ENCODE measurements around the gene ABCA12. TPM values are rescaled to one million over a fixed set of nuclear protein-coding genes. Genes with fewer than 3 reads are reported as not detected.

The ABCA12 gene
- polyA plus RNA-seq, 1 of the 3 experiments (the other 2 are of a cell fraction), result 0.07 TPM

- ChIA-PET CTCF (interaction anchor here (1.0 to 2.1 kb wide), 2 partner anchors 120 to 595 kb away, joined by 3 to 7 read pairs; no protein-coding TSS in a partner anchor), POLR2A (no interaction called here)
- TF ChIP-seq TAF1 (IDR thresholded peaks at IDR 0.05; ENCODE audit: borderline replicate concordance, low read depth, low read length), result no peak
- TF ChIP-seq EP300 (IDR thresholded peaks at IDR 0.05; ENCODE audit: borderline replicate concordance in 1 of 2, low read depth in 1 of 2, low read length in 1 of 2), result no peak
- TF ChIP-seq FOXJ3 (CRISPR knock-in tag; IDR thresholded peaks at IDR 0.05), result no peak
- TF ChIP-seq RXRA (IDR thresholded peaks at IDR 0.05; ENCODE audit: borderline replicate concordance, low read depth), result no peak
- TF ChIP-seq PBX3 (IDR thresholded peaks at IDR 0.05), result no peak
- TF ChIP-seq SIN3A (IDR thresholded peaks at IDR 0.05; ENCODE audit: borderline replicate concordance, low read depth, low read length), result no peak
- TF ChIP-seq MAX (IDR thresholded peaks at IDR 0.05; ENCODE audit: low read depth), result no peak
- TF ChIP-seq GATA2 (CRISPR knock-in tag; IDR thresholded peaks at IDR 0.05), result no peak
These were observed 11.5 kb upstream of the ABCA12 start for GRCh38 chr2:215149894-215150293.

DNA sequence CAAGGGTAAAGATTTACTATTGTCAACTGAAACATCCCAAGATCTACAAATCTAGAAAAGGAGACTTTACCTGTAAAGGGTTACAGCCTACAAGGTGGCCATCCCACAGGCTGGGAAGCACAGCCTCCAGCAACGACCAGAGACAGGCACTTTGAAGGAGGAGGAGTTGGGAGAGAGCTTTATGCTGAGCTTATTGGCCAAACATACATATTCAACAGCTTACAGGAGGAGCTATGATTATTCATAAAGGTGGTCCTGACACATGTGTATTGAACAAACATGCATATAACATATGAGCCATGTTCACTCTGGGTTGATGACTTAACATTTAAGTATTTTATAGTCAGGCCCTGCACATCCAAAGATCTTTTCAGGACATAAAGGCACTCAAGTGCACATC, 11.1 kb upstream of the ABCA12 start:
- Histone ChIP-seq H3K79me2 (ENCODE audit: insufficient read depth) (no peaks in the 10 kb centered on the region), H3K4me2 (no peak overlapping the region), H3K36me3 (replicated peaks in 1 of 2; ENCODE audit: control insufficient read depth in 1 of 2, insufficient read depth in 2 of 2, low read length in 1 of 2) (no peaks in the 10 kb centered on the region), H3K27ac (ENCODE audit: low read depth in 2 of 2, low read length in 1 of 2) (no peak overlapping the region), H3K4me1 (ENCODE audit: control insufficient read depth in 1 of 2, insufficient read depth in 2 of 2, low read depth in 1 of 2, low read length in 1 of 2) (no peaks in the 10 kb centered on the region), H3K4me3 (ENCODE audit: low read depth in 2 of 2, low read length in 1 of 2) (no peak overlapping the region), H3F3A (replicated peaks; ENCODE audit: insufficient read depth) (no peaks in the 10 kb centered on the region), H4K20me1 (ENCODE audit: insufficient read depth) (no peaks in the 10 kb centered on the region), H2AFZ (ENCODE audit: low read depth) (no peak overlapping the region), H3K9me2 (no peaks in the 10 kb centered on the region), H3K27me3 (ENCODE audit: insufficient read depth) (no peaks in the 10 kb centered on the region), H3K9ac (no peak overlapping the region), H3K9me3 (no peaks in the 10 kb centered on the region)
- no peak for TF ChIP-seq GABPA (IDR thresholded peaks at IDR 0.05; ENCODE audit: low read depth)
- TF ChIP-seq MEF2A (IDR thresholded peaks at IDR 0.05; ENCODE audit: borderline replicate concordance, low read depth), result no peak
- no peak for TF ChIP-seq POLR2AphosphoS5 (IDR thresholded peaks at IDR 0.05; ENCODE audit: low read depth, low read length)
- TF ChIP-seq FOXJ3 (CRISPR knock-in tag; IDR thresholded peaks at IDR 0.05), result no peak
- TF ChIP-seq YY1 (IDR thresholded peaks at IDR 0.05; ENCODE audit: low read depth), result no peak
- no peak for TF ChIP-seq JUND (IDR thresholded peaks at IDR 0.05)
- TF ChIP-seq ZBTB33 (IDR thresholded peaks at IDR 0.05; ENCODE audit: borderline replicate concordance, low read depth), result no peak
- TF ChIP-seq PBX3 (IDR thresholded peaks at IDR 0.05), result no peak
- TF ChIP-seq RFX5 (IDR thresholded peaks at IDR 0.05; ENCODE audit: low read length), result no peak
- TF ChIP-seq NFIC (IDR thresholded peaks at IDR 0.05; ENCODE audit: borderline replicate concordance), result no peak
- TF ChIP-seq ELF1 (IDR thresholded peaks at IDR 0.05), result no peak
- no peak for TF ChIP-seq TAF1 (IDR thresholded peaks at IDR 0.05; ENCODE audit: borderline replicate concordance, low read depth, low read length)
- TF ChIP-seq TCF12 (IDR thresholded peaks at IDR 0.05), result no peak
- ChIA-PET CTCF (interaction anchor here (2.1 kb wide), 1 partner anchor 120 kb away, joined by 7 read pairs; no protein-coding TSS in a partner anchor), POLR2A (no interaction called here)
- no peak for DNase-seq
- WGBS (ENCODE audit: low lambda C conversion rate), result 0% methylated on average over 1 of the region's 1 CpG

More at GRCh38 chr2:215149894-215150293, 11.5 kb upstream of the ABCA12 start:
- H3K9ac ChIP-seq, result no peak overlapping the region
- no peaks in the 10 kb centered on the region for H3K36me3 ChIP-seq (replicated peaks in 1 of 2; ENCODE audit: control insufficient read depth in 1 of 2, insufficient read depth in 2 of 2, low read length in 1 of 2)
- H3K4me1 ChIP-seq (ENCODE audit: control insufficient read depth in 1 of 2, insufficient read depth in 2 of 2, low read depth in 1 of 2, low read length in 1 of 2), result no peaks in the 10 kb centered on the region
- H3K79me2 ChIP-seq (ENCODE audit: insufficient read depth), result no peaks in the 10 kb centered on the region
- no peak overlapping the region for H3K4me2 ChIP-seq
- H3K27ac ChIP-seq (ENCODE audit: low read depth in 2 of 2, low read length in 1 of 2), result no peak overlapping the region
- no peaks in the 10 kb centered on the region for H3K27me3 ChIP-seq (ENCODE audit: insufficient read depth)
- H3K4me3 ChIP-seq (ENCODE audit: low read depth in 2 of 2, low read length in 1 of 2), result no peak overlapping the region
- H3F3A ChIP-seq (replicated peaks; ENCODE audit: insufficient read depth), result no peaks in the 10 kb centered on the region
- no peaks in the 10 kb centered on the region for H3K9me3 ChIP-seq
- H3K9me2 ChIP-seq, result no peaks in the 10 kb centered on the region
- H2AFZ ChIP-seq (ENCODE audit: low read depth), result no peak overlapping the region
- WGBS (ENCODE audit: low lambda C conversion rate), result 75% methylated on average over 1 of the region's 1 CpG
- no peaks in the 10 kb centered on the region for H4K20me1 ChIP-seq (ENCODE audit: insufficient read depth)
- no peak for DNase-seq
